SK-N-MC (cell line): ENCODE measurements around the gene SDK2.

ENCODE experiments used
- EZH2 ChIP-seq: fragments of 200-600 bp; sonication (generic); IDR thresholded peaks from one replicate; pipeline ENCODE4 v1.6.1; 2017; ENCODE audit warnings: antibody characterized with exemption
- POLR2AphosphoS5 ChIP-seq: IDR thresholded peaks from 2 replicates; pipeline ENCODE4 v1.6.1; 2012; ENCODE audit warnings: mild to moderate bottlenecking, low read depth, low read length, borderline replicate concordance

GRCh38 chr17:73308017-73308823 lies 336.0 kb downstream of the SDK2 start:
- no peak for TF ChIP-seq POLR2AphosphoS5
- TF ChIP-seq EZH2, result no peak
